Endothelial cell of umbilical vein (primary cell): ENCODE results near the gene MBOAT1. TPM values are rescaled to one million over a fixed set of nuclear protein-coding genes. Genes with fewer than 3 reads are reported as not detected.

Source experiments
- BruUV-seq: library from RNA; stranded (reverse); fragments of 400-500 nt; replicated peaks from 2 replicates; lab custom pipeline; 2021; lab: Mats Ljungman, UMichigan
- CTCF ChIA-PET: fragments of 300-600, 350-600 bp; sonication (Branson Sonifier 250); formaldehyde crosslinking; loops from one replicate; lab custom pipeline; 2021; ENCODE audit warnings: antibody characterized with exemption, inconsistent platforms; lab: Charles Lee
- POLR2A ChIA-PET: fragments of 300-600, 350-600 bp; sonication (Branson Sonifier 250); formaldehyde crosslinking; loops from one replicate; lab custom pipeline; 2021; ENCODE audit warnings: antibody characterized with exemption, inconsistent platforms; lab: Charles Lee
- DNase-seq: peaks from one replicate; pipeline ENCODE4 v3.0.0-alpha.2; 2011; ENCODE audit warnings: low read depth, low spot score
- FAIRE-seq: peaks from 2 replicates; lab custom pipeline; 2011; peaks lifted over from hg19 to GRCh38; lab: Jason Lieb, UNC
- H2AFZ ChIP-seq: 2 replicates; pipeline ENCODE4 v1.6.0; 2012; ENCODE audit warnings: low read depth, low read length, control low read depth, inconsistent platforms
- H3K27ac ChIP-seq: 2 replicates; pipeline ENCODE4 v1.5.1; 2011; ENCODE audit warnings: low read depth, mild to moderate bottlenecking, control low read depth, low read length, moderate library complexity; ENCODE audit not compliant: insufficient read depth
- H3K27me3 ChIP-seq, 2 experiments: 2 replicates each; pipeline versions ENCODE4 v1.6.0 to v1.6.1; 2011; ENCODE audit warnings: low read length in 2 of 2, mixed read lengths in 1 of 2; ENCODE audit not compliant: control insufficient read depth in 2 of 2, insufficient read depth in 2 of 2
- H3K36me3 ChIP-seq, 2 experiments: 2 replicates in 1 of 2; 3 replicates in 1 of 2; pipeline ENCODE4 v1.5.1; 2011; ENCODE audit warnings: low read length in 2 of 2, mild to moderate bottlenecking in 1 of 2, moderate library complexity in 1 of 2; ENCODE audit not compliant: control insufficient read depth in 2 of 2, insufficient read depth in 2 of 2; ENCODE audit errors: extremely low read depth in 1 of 2
- H3K4me1 ChIP-seq: 3 replicates; pipeline ENCODE4 v1.5.1; 2011; ENCODE audit warnings: mild to moderate bottlenecking, low read length; ENCODE audit not compliant: control insufficient read depth, insufficient read depth; ENCODE audit errors: extremely low read depth
- H3K4me2 ChIP-seq: 2 replicates; pipeline ENCODE4 v1.6.1; 2011; ENCODE audit warnings: low read length, control low read depth, mixed read lengths; ENCODE audit not compliant: insufficient read depth
- H3K4me3 ChIP-seq, 3 experiments: fragments of 200-600 bp in 1 of 3; sonication (generic), shearing (Covaris generic) in 1 of 3; replicated peaks in 1 of 3; 2 replicates each; pipeline ENCODE4 v1.5.1; 2011 to 2016; ENCODE audit warnings: control low read depth in 3 of 3, low read length in 3 of 3, mild to moderate bottlenecking in 2 of 3, inconsistent platforms in 1 of 3, low read depth in 1 of 3, moderate library complexity in 1 of 3; ENCODE audit not compliant: insufficient read depth in 1 of 3
- H3K79me2 ChIP-seq: 2 replicates; pipeline ENCODE4 v1.6.0; 2012; ENCODE audit warnings: low read length, inconsistent platforms; ENCODE audit not compliant: control insufficient read depth, insufficient read depth
- H3K9ac ChIP-seq: replicated peaks from 2 replicates; pipeline ENCODE3; 2011; ENCODE audit warnings: low read length, control low read depth; ENCODE audit not compliant: insufficient read depth; ENCODE audit errors: extremely low read depth
- H3K9me1 ChIP-seq: replicated peaks from 3 replicates; pipeline ENCODE4 v1.6.0; 2011; ENCODE audit warnings: mild to moderate bottlenecking, low read length; ENCODE audit not compliant: control insufficient read depth, insufficient read depth; ENCODE audit errors: extremely low read depth
- H3K9me3 ChIP-seq: replicated peaks from 2 replicates; pipeline ENCODE4 v1.5.1; 2012; ENCODE audit warnings: low read length, inconsistent platforms; ENCODE audit not compliant: control insufficient read depth, insufficient read depth
- H4K20me1 ChIP-seq: replicated peaks from 2 replicates; pipeline ENCODE3; 2011; ENCODE audit warnings: mild to moderate bottlenecking, low read length; ENCODE audit not compliant: control insufficient read depth, insufficient read depth; ENCODE audit errors: extremely low read depth
- CTCF ChIP-seq, 2 donors: IDR thresholded peaks; 1 replicate in 1 of 2; 2 replicates in 1 of 2; pipeline ENCODE4 v1.5.1; 2011; ENCODE audit warnings: low read length in 2 of 2, mild to moderate bottlenecking in 2 of 2, moderate library complexity in 2 of 2, control low read depth in 1 of 2, inconsistent platforms in 1 of 2, low read depth in 1 of 2; ENCODE audit not compliant: insufficient read depth in 1 of 2; ENCODE audit errors: extremely low read depth in 1 of 2
- EZH2 ChIP-seq: IDR thresholded peaks from 2 replicates; pipeline ENCODE4 v1.6.1; 2012; ENCODE audit warnings: borderline replicate concordance, low read depth, mild to moderate bottlenecking, moderate library complexity, low read length, inconsistent platforms; ENCODE audit not compliant: severe bottlenecking
- FOS ChIP-seq: IDR thresholded peaks from 2 replicates; pipeline ENCODE4 v1.6.1; 2011; ENCODE audit warnings: mild to moderate bottlenecking, low read length, moderate library complexity, borderline replicate concordance; ENCODE audit not compliant: insufficient read depth
- GATA2 ChIP-seq: IDR thresholded peaks from 2 replicates; pipeline ENCODE4 v1.7.0; 2011; ENCODE audit warnings: low read depth, mild to moderate bottlenecking, moderate library complexity, mixed read lengths, low read length; ENCODE audit not compliant: insufficient read length, insufficient read depth
- JUN ChIP-seq: IDR thresholded peaks from 2 replicates; pipeline ENCODE4 v1.6.1; 2011; ENCODE audit warnings: borderline replicate concordance, low read depth; ENCODE audit not compliant: insufficient read length, insufficient read depth
- MAX ChIP-seq: IDR thresholded peaks from 2 replicates; pipeline ENCODE4 v1.6.1; 2011; ENCODE audit not compliant: insufficient read depth, insufficient read length
- MYC ChIP-seq: IDR thresholded peaks from one replicate; pipeline ENCODE4 v1.6.1; 2011; ENCODE audit warnings: mild to moderate bottlenecking, low read depth, low read length
- POLR2A ChIP-seq: IDR thresholded peaks from 2 replicates; pipeline ENCODE4 v1.6.1; 2012; ENCODE audit warnings: low read depth, mild to moderate bottlenecking, control low read depth, low read length
- POLR2AphosphoS5 ChIP-seq: IDR thresholded peaks from 2 replicates; pipeline ENCODE4 v1.6.1; 2012; ENCODE audit warnings: low read depth, mild to moderate bottlenecking, control low read depth, low read length, moderate library complexity; ENCODE audit not compliant: insufficient read depth
- dilution Hi-C: fragments of 300-500 bp; cut with MboI; formaldehyde crosslinking; loops from one replicate; pipeline ENCODE4 v1.15.0; 2019; ENCODE audit warnings: low sequenced_read_pairs; ENCODE audit not compliant: extremely low pct_ligation_motif_present
- intact Hi-C: fragments of 100-400 bp; cut with micrococcal nuclease; formaldehyde crosslinking; loops from one replicate; pipeline ENCODE4 v1.10.0; 2022
- polyA plus RNA-seq, 4 experiments: library from polyadenylated mRNA; depleted of rRNA in 3 of 4; stranded (reverse) in 3 of 4; unstranded in 1 of 4; fragments of >200 nt; gene quantifications; 2 replicates each; pipeline versions ENCODE4 v1.2.1 to v1.2.3, GENCODE V29; 2011 to 2012; ENCODE audit warnings: missing spikeins in 1 of 4
- total RNA-seq: library from RNA; stranded (reverse); gene quantifications from 2 replicates; pipeline ENCODE4 v1.2.3, GENCODE V29; 2021

The MBOAT1 gene
- total and polyA plus RNA-seq, 2 donors (not counting 3 experiments of a cell fraction or from before 2014, with no cell fraction given): 2.1 to 5.4 TPM

DNA sequence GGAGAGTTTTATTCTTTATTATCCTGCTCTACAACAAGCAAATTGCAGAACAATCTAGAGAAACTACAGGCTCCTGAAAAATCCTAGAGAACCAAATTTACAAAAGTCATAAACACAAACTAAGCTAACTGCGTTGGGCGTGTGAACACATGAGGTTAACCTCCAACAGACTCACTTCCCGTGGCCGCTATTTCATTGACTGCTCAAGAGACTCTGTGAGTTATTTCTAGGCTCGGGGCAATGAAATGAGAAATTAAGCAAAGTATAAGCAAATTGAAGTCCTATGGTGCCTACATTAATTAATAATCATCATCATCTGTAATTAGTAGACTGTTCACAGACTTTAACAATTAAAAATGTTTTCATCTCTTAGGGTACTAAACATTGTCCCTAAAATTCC is 100.0 kb downstream of the MBOAT1 start:
- Histone ChIP-seq H3K4me1 (no peaks in the 10 kb centered on the region), H3K4me2 (no peak overlapping the region), H3K9me1 (no peaks in the 10 kb centered on the region), H3K36me3 (no peaks in the 10 kb centered on the region), H3K4me3 (no peak overlapping the region), H4K20me1 (no peaks in the 10 kb centered on the region), H3K9ac (no peak overlapping the region), H3K27me3 (no peaks in the 10 kb centered on the region), H3K9me3 (no peaks in the 10 kb centered on the region), H2AFZ (no peak overlapping the region), H3K27ac (no peak overlapping the region), H3K79me2 (no peaks in the 10 kb centered on the region)
- intact Hi-C loops (no loop called here), dilution Hi-C loops (no loop called here)
- DNase-seq: no peak
- ChIA-PET CTCF (interaction anchor here (0.9 kb wide), 1 partner anchor 14 kb away, joined by 3 read pairs; no protein-coding TSS in a partner anchor), POLR2A (no interaction called here)
- no peak for TF ChIP-seq FOS
- TF ChIP-seq MAX: no peak
- TF ChIP-seq POLR2AphosphoS5: no peak
- no peak for TF ChIP-seq CTCF (IDR thresholded peaks at IDR 0.05; ENCODE audit: extremely low read depth in 1 of 2, insufficient read depth in 1 of 2, low read depth in 1 of 2, low read length in 2 of 2)
- no peak for TF ChIP-seq EZH2
- no peak for TF ChIP-seq GATA2
- TF ChIP-seq JUN: no peak
- TF ChIP-seq POLR2A: no peak
- TF ChIP-seq MYC: no peak
- no peak for FAIRE-seq
- no TSS peak for BruUV-seq
